ENCODE results near the gene CDK10.
"Not testable (repeated sequence)": the region's sequence is repeated elsewhere in the genome, so short reads cannot be mapped to it uniquely, and the experiment has no call there.

CDK10 gene

DNA sequence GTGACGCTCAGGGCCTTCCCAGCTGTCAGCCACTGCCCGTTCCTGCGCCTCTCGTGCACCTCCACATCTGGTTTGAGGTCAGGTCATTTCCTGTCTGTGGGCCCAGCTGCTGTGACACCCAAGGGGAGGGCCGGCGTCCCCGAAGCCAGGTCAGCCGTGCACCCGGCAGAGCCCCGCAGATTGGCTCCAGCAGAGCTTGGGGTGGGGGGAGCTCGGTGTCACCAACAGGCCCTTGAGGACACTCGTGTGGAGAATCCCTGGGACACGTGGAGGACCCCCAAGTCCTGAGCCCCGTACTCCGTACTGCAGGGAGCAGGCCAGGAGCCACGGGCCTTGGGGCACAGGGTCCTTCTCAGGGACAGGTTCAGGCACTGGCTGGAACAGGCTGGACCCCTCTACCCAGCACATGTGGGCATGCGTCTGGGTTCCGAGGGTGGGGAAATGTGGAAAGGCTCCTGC lies 10.2 kb downstream of the CDK10 start:
- DNase-seq: peak in 1 of 2 experiments; percentile 47

DNA sequence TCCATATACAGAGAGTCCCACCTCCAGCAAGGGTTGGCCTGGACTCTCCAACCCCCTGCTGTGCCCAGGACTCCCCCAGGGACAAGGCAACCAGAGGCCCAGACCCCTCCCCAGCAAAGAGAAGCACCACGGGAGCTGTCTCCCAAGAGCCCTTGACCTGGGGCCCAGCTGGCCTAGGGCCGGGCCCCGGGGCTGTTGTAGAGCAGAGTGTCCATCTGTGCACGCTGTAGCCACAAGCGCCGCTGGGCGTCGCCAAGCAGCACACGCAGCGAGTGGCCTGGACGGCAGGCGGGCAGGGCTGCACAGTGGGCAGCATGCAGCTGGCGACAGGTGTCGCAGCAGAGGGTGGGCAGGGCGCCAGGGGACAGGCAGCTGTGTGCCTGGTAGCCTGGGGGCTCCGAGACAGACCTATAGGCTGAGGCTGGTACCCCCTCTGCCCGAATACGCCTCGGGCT lies 10.7 kb downstream of the CDK10 start:
- DNase-seq: peak in 1 of 2 experiments; percentile 17

DNA sequence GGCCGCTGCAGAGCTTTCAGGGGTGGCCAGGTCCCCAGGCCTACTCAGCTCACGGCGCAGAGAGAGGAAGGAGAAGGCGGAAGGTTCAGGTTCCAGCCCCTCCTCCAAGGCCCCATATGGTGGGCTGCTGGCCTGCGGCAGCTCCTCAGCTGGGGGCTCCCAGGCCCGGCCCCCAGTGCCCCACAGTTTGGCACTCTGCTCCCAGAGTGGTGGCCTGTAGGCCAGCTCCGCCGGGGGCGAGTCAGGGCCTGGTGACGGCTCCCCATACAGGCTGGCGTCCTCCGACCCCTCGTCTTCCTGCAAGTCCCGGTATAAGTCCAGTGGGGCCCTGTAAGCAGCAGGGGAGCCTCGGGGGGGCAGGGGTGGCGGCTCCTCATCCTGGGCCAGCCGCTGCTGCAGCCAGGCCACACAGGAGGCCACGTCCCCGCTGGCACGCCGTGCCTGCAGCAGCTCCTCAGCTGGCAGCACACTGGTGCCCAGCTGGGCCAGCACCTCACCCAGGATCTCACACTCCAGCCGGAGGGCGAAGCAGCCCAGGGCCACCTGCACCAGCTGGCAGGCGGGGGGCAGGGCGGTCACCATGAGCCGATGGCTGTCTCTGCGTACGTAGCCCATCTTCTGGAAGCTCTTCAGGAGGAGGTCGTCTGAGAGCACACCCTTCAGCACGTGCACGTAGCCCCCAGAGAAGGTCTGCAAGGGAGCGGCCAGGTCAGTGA lies 11.3 kb downstream of the CDK10 start:
- DNase-seq: peak in 1 of 2 experiments; percentile 20

DNA sequence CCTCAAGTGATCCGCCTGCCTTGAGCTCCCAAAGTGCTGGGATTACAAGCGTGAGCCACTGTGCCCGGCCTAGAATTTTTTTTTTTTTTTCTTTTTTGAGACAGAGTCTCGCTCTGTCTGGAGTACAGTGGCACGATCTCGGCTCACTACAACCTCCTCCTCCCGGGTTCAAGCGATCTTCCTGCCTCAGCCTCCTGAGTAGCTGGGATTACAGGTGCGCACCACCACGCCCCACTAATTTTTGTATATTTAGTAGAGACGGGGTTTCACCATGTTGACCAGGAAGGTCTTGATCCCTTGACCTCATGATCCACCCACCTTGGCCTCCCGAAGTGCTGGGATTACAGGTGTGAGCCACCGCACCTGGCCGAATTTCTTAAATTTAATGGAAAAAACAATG lies 12.2 kb downstream of the CDK10 start:
- DNase-seq: not testable (repeated sequence)

DNA sequence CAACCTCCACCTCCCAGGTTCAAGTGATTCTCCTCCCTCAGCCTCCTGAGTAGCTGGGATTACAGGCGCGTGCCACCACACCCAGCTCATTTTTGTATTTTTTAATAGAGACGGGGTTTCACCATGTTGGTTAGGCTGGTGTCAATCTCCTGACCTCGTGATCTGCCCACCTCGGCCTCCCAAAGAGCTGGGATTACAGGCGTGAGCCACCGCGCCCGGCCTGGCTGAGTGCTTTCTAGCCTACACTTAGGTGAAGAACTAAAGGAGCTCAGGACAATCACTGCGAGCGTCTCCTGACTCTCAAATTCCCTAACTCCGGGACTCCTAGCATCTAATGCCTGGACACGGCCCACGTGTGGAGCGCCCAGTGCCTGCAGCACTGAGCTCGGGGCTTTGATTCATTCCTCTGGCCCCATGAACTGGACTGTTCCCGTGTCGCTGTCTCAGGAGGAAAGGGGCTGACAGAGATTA lies 13.2 kb downstream of the CDK10 start:
- DNase-seq: not testable (repeated sequence)

DNA sequence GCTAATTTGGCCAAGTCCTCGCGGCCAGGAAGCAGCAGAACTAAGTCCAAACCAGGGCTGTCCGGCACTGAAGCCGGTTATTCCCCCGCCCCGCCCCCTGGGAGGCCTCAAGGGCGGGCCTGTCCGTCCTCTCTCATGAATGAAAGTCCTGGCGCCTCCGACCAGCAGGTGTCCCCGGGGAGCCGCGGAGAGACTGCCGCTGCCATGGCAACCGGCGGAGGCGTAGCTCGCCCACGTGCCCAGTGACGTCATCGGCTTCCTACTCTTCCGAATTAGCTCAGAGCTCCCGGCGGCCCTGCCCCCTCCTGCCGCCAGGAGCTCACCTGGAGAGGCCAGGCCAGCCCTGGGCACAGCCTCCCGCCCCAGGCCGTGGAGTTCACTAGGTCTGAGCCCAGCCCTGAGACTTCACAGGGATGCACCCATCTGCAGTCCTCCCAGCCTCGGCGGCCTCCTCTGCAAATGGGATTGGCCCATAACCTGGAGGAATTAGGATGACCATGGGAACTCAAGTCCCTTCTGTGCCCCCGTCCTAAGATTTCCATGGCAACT lies 13.7 kb downstream of the CDK10 start:
- peak; percentile 97 to 98 for DNase-seq

DNA sequence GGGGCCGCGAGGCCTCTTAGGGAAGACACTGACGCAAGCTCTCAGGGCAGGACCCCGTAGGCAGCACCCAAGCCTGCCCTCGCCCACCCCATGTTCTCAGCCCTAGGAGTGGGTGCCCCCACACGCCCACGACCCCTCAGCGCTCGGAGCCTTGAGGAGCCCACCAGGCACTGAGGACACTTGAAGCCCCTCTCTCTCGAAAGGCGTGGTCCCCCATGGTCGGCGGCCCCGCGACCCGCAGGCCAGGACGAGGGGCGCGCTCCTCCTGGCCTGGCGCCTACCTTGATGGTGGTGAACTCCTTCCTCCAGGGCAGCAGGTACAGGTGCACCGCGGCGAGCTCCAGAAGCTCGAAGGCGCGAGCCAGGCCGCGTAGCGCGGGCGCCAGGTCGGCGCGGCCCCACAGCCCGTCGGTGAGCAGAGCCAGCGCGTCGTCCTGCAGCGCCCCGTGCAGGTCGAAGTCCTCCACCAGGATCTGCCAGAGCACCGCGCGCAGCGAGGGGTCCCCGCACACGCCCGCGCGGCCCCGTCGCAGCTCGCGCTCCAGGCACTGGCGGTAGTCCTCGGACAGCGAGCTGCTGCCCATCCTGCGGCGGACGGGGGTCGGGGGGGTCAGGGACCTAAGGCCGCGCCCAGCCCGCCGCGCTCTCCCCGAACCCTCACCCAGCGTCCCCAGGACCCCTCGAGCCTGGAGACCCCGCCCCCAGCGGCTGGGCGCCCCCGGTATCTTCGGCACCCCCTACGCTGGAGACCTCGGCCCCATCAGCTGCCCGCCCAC lies 14.3 kb downstream of the CDK10 start:
- DNase-seq: peak; percentile 58 to 69

DNA sequence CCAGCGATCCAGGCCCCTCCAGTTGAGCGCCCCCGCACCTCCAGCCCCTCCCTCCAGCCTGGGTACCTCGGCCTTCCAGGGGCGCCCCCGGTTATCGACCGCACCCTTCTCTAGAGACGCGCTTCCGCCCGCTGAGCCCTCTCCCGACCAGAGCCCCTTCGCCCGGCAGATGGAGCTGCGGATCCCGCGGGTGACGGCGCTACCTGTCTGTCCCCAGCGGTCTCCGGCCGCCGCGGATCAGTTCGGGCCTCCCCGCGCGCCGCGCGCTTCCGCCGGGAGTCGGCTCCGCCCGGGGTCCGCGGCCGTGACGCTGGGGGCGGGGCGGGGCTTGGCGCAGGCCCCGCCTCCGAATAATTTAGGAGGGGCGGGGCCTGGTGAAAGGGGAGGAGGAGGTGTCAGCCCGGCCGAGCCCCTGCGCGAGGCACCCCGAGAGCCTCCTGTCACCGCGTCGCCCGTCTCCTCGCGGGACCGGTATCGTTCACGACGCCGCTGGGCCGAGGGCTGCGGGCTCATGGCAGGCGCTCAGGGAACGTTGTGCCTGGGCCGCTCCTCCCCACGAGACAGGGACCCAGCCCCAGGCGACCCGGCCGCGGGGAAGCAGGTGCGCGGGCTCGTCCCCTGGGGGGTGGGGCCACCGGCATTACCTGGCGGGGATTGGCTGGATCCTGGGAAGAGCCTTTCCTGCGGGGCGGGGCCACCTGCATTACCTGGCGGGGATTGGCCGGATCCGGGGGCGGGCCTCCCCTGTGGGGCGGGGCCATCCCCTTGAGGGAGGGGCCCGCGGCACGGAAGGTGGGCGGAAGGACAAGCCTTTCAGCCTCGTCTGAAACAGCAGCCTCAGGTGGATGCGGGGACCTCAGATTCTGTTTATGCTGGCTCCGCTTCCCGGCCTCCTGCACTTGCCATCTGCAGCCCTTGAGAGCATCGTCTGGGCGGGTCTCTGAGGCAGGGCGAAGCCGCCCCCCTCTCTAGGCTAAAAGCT lies 15.2 kb downstream of the CDK10 start, which contains the start of gene SPATA2L:
Gene SPATA2L (minus strand): TSS at position 281 of the 982 bp plus-strand sequence. CDS start 473 bp downstream, outside the sequence.
- DNase-seq: peak; percentile 98 to 99

DNA sequence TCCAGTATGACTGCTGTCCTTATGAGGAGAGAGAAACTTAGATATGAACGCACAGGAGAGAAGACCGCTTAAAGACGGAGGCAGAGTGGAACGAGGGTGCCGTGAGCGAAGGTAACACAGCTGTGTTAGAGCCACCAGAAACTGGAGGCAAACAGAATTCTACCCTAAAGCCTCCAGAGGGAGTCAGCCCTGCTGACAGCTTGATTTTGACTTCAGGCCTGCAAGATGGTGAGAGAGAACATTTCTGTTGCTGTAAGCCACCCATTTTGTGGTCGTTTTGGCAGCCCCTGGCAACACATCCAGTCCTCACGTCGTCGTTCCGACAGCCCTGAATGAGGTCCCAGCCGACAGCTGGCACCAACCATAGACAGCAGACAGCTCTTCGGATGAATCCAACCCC lies 17.8 kb downstream of the CDK10 start:
- no peak for DNase-seq

DNA sequence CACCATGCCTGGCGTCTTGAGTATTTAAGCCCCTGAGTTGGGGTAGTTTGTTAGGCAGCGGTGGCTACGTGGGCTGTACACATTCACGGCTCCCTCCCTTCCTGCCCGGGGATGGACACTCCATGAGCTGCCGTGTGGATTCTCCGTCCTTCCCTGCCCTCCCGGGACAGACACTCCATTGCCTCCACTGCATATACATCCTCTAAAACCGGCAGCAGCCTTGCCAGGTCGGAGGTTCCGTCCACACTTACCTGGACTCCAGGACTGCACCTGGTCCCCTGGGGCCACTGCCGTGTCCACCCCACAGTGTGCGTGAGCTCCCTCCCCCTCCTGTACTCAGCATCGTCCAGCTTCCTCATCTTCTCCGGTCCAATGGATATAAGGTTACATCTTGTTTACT lies 18.5 kb downstream of the CDK10 start:
- DNase-seq: no peak

DNA sequence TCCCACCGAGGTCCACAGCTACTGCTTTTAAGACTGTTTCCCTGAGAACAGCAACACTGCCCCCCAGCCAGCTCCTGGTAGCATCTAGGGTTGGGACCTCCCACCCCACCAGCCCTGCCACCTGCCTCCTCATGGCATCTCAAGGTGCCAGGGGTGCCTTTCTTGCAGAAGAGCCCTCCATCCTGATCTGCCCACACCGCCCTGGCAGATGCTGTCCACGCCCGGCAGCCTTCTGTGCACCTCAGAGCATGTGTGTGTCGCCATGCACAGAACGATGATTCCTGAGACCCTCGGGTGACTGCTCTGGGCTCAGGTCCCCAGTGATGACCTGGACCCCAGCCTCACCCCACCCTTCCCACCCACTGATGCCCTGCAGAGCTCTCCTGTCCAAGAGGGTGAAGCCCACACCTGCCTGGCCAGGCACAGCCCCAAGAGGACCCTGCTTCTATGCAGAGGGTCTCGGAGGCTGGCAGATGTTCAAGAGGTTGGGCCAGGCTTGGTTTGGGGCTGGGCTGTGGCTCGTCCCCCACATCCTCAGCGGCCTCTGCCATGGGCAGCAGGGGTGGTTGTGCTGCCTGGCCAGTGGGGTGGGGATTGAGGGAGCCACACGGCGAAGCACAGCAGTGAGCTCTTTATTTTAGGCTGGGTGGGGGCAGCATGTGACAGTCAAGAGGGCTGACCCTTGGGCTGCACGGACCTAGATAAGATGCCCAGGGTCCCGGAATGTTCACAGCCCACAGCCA lies 20.2 kb downstream of the CDK10 start:
- no peak for DNase-seq

DNA sequence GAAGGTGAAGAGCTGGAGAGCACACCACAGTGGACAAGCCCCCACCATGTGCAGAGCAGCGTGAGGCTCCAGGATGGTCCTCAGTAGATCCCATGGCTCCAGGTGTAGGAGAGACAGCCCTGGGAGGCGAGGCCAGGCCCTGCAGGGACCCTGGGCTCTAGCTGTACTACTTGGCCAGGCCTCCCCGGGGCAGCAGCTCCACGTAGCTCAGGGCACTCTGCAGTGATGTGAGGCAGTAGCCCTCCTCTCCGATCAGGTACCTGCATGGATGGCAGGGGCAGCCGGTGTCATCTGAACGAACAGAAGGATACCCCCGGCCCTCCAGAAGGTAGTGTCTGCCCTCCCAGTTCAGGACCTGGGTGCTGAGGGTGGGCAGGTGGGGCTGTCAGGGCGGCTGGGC lies 21.2 kb downstream of the CDK10 start:
- DNase-seq: no peak

DNA sequence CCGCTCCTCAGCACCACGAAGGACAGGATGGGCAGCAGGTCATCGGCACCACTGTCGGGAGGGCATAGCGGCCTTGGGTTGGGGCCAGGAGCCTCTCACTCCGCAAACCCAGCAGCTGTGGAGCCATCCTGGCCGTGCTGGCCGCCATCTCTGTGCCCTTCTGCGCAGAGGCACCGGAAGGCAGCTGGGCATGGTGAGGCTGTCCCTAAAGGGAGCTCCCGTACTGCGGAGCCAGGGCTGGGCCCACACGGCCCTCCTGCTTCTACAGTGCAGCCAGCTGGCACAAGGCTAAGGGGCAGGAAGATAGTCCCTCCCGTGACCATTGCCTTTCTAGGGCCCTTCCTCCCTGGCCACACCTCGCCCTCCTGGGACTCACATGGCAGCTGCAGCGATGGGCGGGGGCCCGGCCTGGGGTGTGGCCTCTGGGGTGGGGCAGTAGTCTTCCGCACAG lies 22.0 kb downstream of the CDK10 start:
- DNase-seq: no peak

DNA sequence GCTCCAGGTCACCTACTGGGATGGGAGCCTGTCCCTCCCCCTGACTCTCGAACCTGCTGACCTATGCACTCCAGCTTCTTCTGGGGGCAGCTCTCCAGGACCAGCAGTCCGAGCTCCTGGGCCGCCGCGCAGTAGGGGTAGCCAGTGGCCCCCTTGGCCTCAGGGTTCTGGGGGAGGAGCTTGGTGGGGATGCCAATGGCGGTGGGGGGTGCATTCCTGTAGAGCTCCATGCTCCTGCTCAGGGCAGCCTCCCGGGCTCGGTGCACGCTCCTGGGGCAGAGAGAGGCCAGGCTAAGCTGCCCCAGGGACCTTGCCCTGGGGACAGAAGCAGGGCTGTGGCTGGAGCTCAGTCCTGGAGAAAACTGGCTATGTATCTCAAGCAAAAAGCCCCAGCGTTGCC lies 22.7 kb downstream of the CDK10 start:
- no peak for DNase-seq

DNA sequence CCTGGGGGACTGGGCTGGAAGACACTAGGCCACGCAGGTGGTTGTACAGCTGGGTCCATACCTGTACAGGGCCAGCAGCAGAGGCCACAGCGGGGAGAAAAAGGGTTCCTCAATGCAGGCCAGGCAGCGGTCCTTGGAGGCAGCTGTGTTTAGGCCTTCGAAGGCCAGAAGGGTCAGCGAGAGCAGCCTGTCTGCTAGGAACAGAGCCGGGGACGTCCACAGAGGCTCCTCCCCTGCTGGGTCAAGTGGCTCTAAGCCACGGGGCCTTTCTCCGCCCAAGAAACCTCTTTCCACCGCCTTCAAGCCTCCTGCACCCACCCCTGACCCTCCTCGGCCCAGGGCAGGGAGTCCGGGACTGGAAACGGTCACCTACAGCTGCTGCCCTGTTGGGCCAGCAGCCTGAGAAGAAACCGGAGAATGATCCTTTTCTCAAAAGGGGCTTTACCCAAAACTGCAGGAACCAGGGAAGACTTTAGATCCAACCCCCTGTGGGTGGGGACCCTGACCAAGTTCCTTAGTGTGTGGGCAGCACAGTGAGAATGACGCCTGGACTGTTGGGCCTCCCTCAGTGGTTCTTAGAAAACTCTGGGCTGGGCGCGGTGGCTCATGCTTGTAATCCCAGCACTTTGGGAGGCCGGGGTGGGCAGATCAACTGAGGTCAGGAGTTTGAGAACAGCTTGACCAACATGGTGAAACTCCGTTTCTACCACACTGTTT lies 23.4 kb downstream of the CDK10 start:
- DNase-seq: no peak

DNA sequence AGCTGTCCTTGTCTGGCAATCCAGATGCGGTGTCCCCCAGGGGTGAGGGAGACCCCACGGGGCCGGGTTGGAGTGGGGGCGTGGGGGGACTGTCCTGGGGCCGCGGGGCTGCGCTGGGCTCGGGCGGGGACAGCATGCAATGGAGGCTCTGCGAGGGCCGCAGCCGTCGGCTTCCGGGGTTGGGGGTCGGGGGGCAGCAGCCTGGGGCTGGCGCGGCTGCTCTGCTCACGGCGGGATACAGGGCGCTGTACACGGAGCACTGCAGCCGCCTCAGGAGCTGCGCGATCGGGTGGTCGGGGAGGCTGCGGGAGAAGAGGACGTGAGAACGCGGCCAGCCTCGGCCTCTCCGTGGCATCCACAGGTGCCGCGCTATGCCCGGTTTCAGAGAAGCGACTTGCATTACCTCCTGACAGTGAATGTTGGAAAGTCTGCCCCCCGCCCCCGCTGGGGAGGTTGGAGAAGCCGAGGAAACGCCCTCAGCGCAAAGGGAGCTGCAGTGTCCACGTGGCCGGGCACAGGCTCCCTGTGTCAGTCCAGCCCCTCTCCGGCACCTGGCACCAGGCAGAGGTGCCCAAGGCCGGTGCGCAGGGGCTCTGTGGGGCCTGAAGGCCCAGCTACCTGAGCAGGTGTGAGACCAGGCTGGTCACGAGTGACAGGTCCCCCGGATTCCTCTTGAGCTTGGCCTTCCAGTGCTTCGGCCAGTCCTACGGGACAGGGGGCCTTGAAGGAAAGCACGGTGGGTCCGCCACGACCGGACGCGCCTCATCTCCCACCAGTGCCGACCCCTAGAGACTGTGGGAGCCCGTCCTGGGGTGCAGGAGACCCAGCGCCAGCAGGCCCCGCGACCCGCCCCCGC lies 24.4 kb downstream of the CDK10 start:
- DNase-seq: no peak

DNA sequence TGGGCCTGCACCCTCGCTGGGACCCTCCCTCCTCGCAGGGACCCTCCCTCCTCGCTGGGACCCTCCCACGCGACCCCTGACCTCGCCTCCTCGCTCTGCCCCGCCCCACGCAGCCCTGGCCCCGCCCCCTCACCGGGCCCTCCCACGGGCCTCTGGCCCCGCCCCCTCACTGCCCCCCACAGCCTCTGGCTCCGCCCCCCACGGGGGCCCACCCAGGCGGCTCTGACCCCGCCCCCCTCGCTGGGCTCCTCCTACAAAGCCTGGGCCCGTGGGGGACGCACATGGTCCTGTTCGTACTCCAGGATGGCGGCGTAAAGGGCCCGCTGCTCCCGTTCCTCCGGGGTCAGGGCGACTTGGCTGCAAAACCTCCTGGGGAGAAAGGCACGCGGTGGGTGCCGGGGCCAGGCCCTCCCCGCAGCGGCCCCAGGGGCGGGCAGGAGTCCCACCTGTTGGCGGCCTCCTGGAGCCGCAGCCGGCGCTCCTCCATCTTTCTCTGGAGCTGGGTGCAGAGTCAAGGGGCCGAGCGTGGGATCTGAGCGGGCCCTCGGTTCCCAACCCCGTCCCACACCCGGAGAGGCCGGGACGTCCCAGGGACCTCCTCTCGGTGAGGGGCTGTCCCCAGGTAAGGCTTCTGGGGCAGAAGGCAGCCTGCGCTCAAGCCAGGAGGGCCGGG lies 25.2 kb downstream of the CDK10 start:
- peak; percentile 90 to 92 for DNase-seq

DNA sequence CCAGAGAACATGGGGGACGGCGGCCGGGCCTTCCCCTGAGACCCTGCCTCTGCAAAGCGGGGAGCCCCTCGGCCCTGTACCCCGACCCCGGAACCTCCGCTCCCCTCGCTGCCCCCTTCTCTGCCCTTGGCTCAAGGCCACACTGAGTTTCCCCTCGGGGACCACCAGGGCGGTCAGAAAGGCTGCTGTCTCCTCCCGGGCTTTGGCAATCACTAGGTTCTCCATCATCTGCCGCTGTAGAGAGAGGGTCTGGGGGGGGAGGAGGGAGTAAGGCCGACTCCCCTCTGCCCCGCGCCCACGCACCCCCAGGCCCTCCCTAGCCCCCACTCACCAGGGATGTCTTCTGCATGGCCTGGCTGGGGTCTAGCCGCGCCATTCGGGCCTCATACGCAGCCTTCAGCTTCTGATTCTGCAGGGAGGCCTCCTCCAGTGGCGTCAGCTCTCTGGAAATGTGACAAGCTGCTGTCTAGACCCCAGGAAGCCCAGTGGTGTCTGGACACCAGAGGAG lies 25.8 kb downstream of the CDK10 start:
- DNase-seq: peak; percentile 35 to 43

DNA sequence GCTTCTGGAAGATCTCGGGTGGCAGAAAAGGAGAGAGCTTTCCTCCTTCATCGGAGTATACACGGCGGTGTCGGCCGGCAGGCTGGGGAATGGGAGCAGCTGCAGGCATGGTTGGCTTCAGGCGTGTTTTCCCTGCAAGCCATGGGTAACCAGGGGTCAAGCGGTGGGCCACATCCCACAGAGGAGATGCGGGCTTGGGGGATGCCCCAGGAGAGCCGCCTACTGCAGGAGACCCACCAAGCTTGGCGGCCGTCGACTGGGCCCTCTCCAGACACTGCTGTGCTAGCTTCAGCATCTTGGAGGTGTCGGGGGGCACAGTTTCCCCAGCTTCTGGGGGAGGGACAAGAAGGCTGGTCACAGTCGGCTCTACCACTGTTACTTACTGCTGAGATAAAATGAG lies 30.0 kb downstream of the CDK10 start:
- DNase-seq: no peak
